Skeletal muscle tissue (tissue), 4 donors: ENCODE results near the gene OGDH. TPM values are rescaled to one million over a fixed set of nuclear protein-coding genes. Genes with fewer than 3 reads are reported as not detected.
A peak's percentile ranks its signal among the peaks of the same experiment; 100 is the strongest.

Experiments used
- H3K27ac ChIP-seq: one replicate; pipeline ENCODE4 v1.7.0; 2013; ENCODE audit warnings: mild to moderate bottlenecking, low read depth, low read length, inconsistent platforms
- H3K27me3 ChIP-seq, 3 donors: one replicate each; pipeline ENCODE4 v1.7.0; 2013; ENCODE audit warnings: low read length in 3 of 3; ENCODE audit not compliant: control insufficient read depth in 3 of 3, insufficient read depth in 3 of 3
- H3K36me3 ChIP-seq, 3 donors: one replicate each; pipeline ENCODE4 v1.7.0; 2013; ENCODE audit warnings: low read length in 3 of 3; ENCODE audit not compliant: control insufficient read depth in 3 of 3, insufficient read depth in 3 of 3
- H3K4me1 ChIP-seq, 3 donors: one replicate each; pipeline ENCODE4 v1.7.0; 2013; ENCODE audit warnings: low read length in 3 of 3, mild to moderate bottlenecking in 3 of 3; ENCODE audit not compliant: control insufficient read depth in 3 of 3, insufficient read depth in 3 of 3
- H3K4me3 ChIP-seq, 3 donors: one replicate each; pipeline ENCODE4 v1.7.0; 2013; ENCODE audit warnings: low read length in 3 of 3
- H3K9ac ChIP-seq, 3 donors: one replicate each; pipeline ENCODE4 v1.7.0; 2013; ENCODE audit warnings: low read length in 3 of 3, mild to moderate bottlenecking in 3 of 3, moderate library complexity in 2 of 3, low read depth in 1 of 3
- H3K9me3 ChIP-seq, 3 donors: one replicate each; pipeline ENCODE4 v1.7.0; 2013; ENCODE audit warnings: low read length in 3 of 3; ENCODE audit not compliant: control insufficient read depth in 3 of 3
- total RNA-seq: library from RNA; depleted of rRNA; stranded (reverse); fragments of >200 nt; gene quantifications from one replicate; pipeline ENCODE4 v1.2.3, GENCODE V29; 2014
- donor health status: Osteomylitis.

The OGDH gene
- total RNA-seq, 1 donor from 2014 or later, result 70.5 TPM

GRCh38 chr7:44617225-44617890 lies 10.9 kb downstream of the OGDH start:
- Histone ChIP-seq H3K27ac (peak overlapping the region; percentile 21), H3K4me3 (no peak overlapping the region), H3K9ac (no peak overlapping the region), H3K36me3 (peaks cover 0 to 3% (median 0%) of the 10 kb centered on the region in 3 donors), H3K27me3 (no peaks in the 10 kb centered on the region), H3K9me3 (no peaks in the 10 kb centered on the region), H3K4me1 (peaks cover 36 to 59% (median 46%) of the 10 kb centered on the region in 3 donors)

- Histone ChIP-seq H3K27me3 (no peaks in the 10 kb centered on the region), H3K9ac (no peak overlapping the region), H3K4me3 (no peak overlapping the region), H3K9me3 (no peaks in the 10 kb centered on the region), H3K36me3 (peaks cover 0 to 3% (median 0%) of the 10 kb centered on the region in 3 donors), H3K4me1 (peaks cover 43 to 66% (median 53%) of the 10 kb centered on the region in 3 donors), H3K27ac (peak overlapping the region; percentile 21)
These were observed 11.6 kb downstream of the OGDH start for GRCh38 chr7:44618045-44618444.

GRCh38 chr7:44618753-44619152 lies 12.3 kb downstream of the OGDH start:
- Histone ChIP-seq H3K36me3 (peaks cover 0 to 3% (median 0%) of the 10 kb centered on the region in 3 donors), H3K27ac (no peak overlapping the region), H3K4me3 (no peak overlapping the region), H3K4me1 (peaks cover 45 to 68% (median 55%) of the 10 kb centered on the region in 3 donors), H3K9me3 (no peaks in the 10 kb centered on the region), H3K9ac (no peak overlapping the region), H3K27me3 (no peaks in the 10 kb centered on the region)

GRCh38 chr7:44621034-44621749 lies 14.8 kb downstream of the OGDH start:
- Histone ChIP-seq H3K9me3 (peaks cover 0 to 2% (median 0%) of the 10 kb centered on the region in 3 donors), H3K4me1 (peaks cover 37 to 59% (median 55%) of the 10 kb centered on the region in 3 donors), H3K4me3 (no peak overlapping the region), H3K27me3 (no peaks in the 10 kb centered on the region), H3K9ac (no peak overlapping the region), H3K36me3 (peaks cover 13 to 20% (median 17%) of the 10 kb centered on the region in 3 donors), H3K27ac (peak overlapping the region; percentile 36)

GRCh38 chr7:44621750-44622103 lies 15.3 kb downstream of the OGDH start:
- peak overlapping the region; percentile 36 for H3K27ac ChIP-seq
- no peak overlapping the region for H3K9ac ChIP-seq

GRCh38 chr7:44622342-44623151 lies 16.1 kb downstream of the OGDH start:
- peaks cover 36 to 56% (median 54%) of the 10 kb centered on the region in 3 donors for H3K4me1 ChIP-seq
- peak overlapping the region in 2 of 3 donors; percentile 4 to 12 for H3K4me3 ChIP-seq
- peak overlapping the region; percentile 7 to 62 (median 60) for H3K9ac ChIP-seq
- no peaks in the 10 kb centered on the region for H3K27me3 ChIP-seq
- H3K27ac ChIP-seq, result peak overlapping the region; percentile 62
- H3K9me3 ChIP-seq, result peaks cover 0 to 2% (median 0%) of the 10 kb centered on the region in 3 donors
- H3K36me3 ChIP-seq, result peaks cover 21 to 24% (median 22%) of the 10 kb centered on the region in 3 donors

More at GRCh38 chr7:44621750-44622103, 15.3 kb downstream of the OGDH start:
- Histone ChIP-seq H3K4me1 (peaks cover 41 to 63% (median 58%) of the 10 kb centered on the region in 3 donors), H3K36me3 (peaks cover 19 to 24% (median 22%) of the 10 kb centered on the region in 3 donors), H3K27me3 (no peaks in the 10 kb centered on the region), H3K4me3 (no peak overlapping the region), H3K9me3 (peaks cover 0 to 2% (median 0%) of the 10 kb centered on the region in 3 donors)

- Histone ChIP-seq H3K4me1 (peaks cover 34 to 51% (median 44%) of the 10 kb centered on the region in 3 donors), H3K27me3 (no peaks in the 10 kb centered on the region), H3K4me3 (no peak overlapping the region), H3K9ac (peak overlapping the region in 1 of 3 donors; percentile 58), H3K27ac (no peak overlapping the region), H3K36me3 (peaks cover 21 to 25% (median 22%) of the 10 kb centered on the region in 3 donors), H3K9me3 (peaks cover 0 to 2% (median 0%) of the 10 kb centered on the region in 3 donors)
These were observed 17.9 kb downstream of the OGDH start for GRCh38 chr7:44624318-44624717.

GRCh38 chr7:44625526-44626471 lies 19.4 kb downstream of the OGDH start:
- Histone ChIP-seq H3K9ac (no peak overlapping the region), H3K4me1 (peaks cover 44 to 59% (median 53%) of the 10 kb centered on the region in 3 donors), H3K27ac (no peak overlapping the region), H3K36me3 (peaks cover 21 to 30% (median 25%) of the 10 kb centered on the region in 3 donors), H3K27me3 (no peaks in the 10 kb centered on the region), H3K4me3 (no peak overlapping the region), H3K9me3 (peaks cover 0 to 2% (median 0%) of the 10 kb centered on the region in 3 donors)

- peaks cover 0 to 2% (median 0%) of the 10 kb centered on the region in 3 donors for H3K9me3 ChIP-seq
- H3K4me1 ChIP-seq, result peaks cover 45 to 60% (median 48%) of the 10 kb centered on the region in 3 donors
- H3K27ac ChIP-seq, result no peak overlapping the region
- H3K27me3 ChIP-seq, result no peaks in the 10 kb centered on the region
- H3K9ac ChIP-seq, result peak overlapping the region in 1 of 3 donors; percentile 16
- no peak overlapping the region for H3K4me3 ChIP-seq
- H3K36me3 ChIP-seq, result peaks cover 21 to 30% (median 25%) of the 10 kb centered on the region in 3 donors
These were observed 20.2 kb downstream of the OGDH start for GRCh38 chr7:44626620-44627019.
